Measurements from ENCODE around the gene NBAS. TPM values are rescaled to one million over a fixed set of nuclear protein-coding genes. Genes with fewer than 3 reads are reported as not detected.

The NBAS gene
- polyA plus RNA-seq, 2 of the 4 experiments (the other 2 are of a cell fraction), result 16.7 to 34.9 TPM

GRCh38 chr2:15609341-15610042, 48.4 kb upstream of the NBAS start:
- Histone ChIP-seq H3K9me3 (no peaks in the 10 kb centered on the region), H3K27ac (no peak overlapping the region), H3K4me1 (no peaks in the 10 kb centered on the region), H3K4me2 (no peak overlapping the region), H3K4me3 (no peak overlapping the region)
- no peak for TF ChIP-seq KDM1A (IDR thresholded peaks at IDR 0.05; ENCODE audit: low read depth)
- no peak for TF ChIP-seq MAX (IDR thresholded peaks at IDR 0.05)
- TF ChIP-seq ELK1 (IDR thresholded peaks at IDR 0.05; ENCODE audit: low read depth, low read length), result no peak
- no peak for TF ChIP-seq PBX3 (IDR thresholded peaks at IDR 0.05)
- no peak for TF ChIP-seq PHF8 (IDR thresholded peaks at IDR 0.05; ENCODE audit: borderline replicate concordance, low read depth)
- no peak for TF ChIP-seq FOSB (CRISPR knock-in tag; IDR thresholded peaks at IDR 0.05)
- no peak for TF ChIP-seq REST (IDR thresholded peaks at IDR 0.05)
- no peak for TF ChIP-seq JUNB (IDR thresholded peaks at IDR 0.05)
- TF ChIP-seq TFCP2L1 (CRISPR knock-in tag; IDR thresholded peaks at IDR 0.05), result no peak
- no peak for TF ChIP-seq HMGXB4 (CRISPR knock-in tag; IDR thresholded peaks at IDR 0.05; ENCODE audit: borderline replicate concordance)
- no peak for TF ChIP-seq CHD2 (IDR thresholded peaks at IDR 0.05; ENCODE audit: low read length, partially characterized antibody)
- TF ChIP-seq MYC (IDR thresholded peaks at IDR 0.05; ENCODE audit: borderline replicate concordance, low read length), result no peak
- TF ChIP-seq ZC3H11A (IDR thresholded peaks at IDR 0.05), result no peak
- no peak for TF ChIP-seq E2F6 (IDR thresholded peaks at IDR 0.05; ENCODE audit: borderline replicate concordance, low read depth)
- TF ChIP-seq HDAC2 (IDR thresholded peaks at IDR 0.05), result no peak
- no peak for FAIRE-seq
- ChIA-PET POLR2A (no interaction called here), CTCF (interaction anchor here (1.1 to 1.6 kb wide), 4 partner anchors 16 to 32 kb away, joined by 3 to 6 read pairs (median 3); no protein-coding TSS in a partner anchor)
- WGBS (ENCODE audit: missing lambda C conversion rate), result 98% methylated on average over 1 of the region's 1 CpG
- no peak for ATAC-seq
- no peak for DNase-seq (ENCODE audit: low read depth in 1 of 2, low spot score in 1 of 2)

- POLR2A ChIA-PET, result no interaction called here
- TF ChIP-seq CEBPB (IDR thresholded peaks at IDR 0.05) (0 out of 4 replicates have a peak, but pooled peaks of 1 of the 2 experiments have one; percentile 29), POLR2AphosphoS2 (conservative IDR thresholded peaks at IDR 0.05; ENCODE audit: low read length) (no peak)
- DNase-seq (ENCODE audit: low read depth in 1 of 2, low spot score in 1 of 2) (no peak), FAIRE-seq (no peak), ATAC-seq (no peak)
- WGBS (ENCODE audit: missing lambda C conversion rate), result 95% methylated on average over 4 of the region's 4 CpGs
- no peaks in the 10 kb centered on the region for H3K4me1 ChIP-seq
- no peak overlapping the region for H3K27ac ChIP-seq
- CTCF ChIA-PET, result interaction anchor here (0.6 to 1.6 kb wide), 2 partner anchors 31 to 435 kb away, joined by 3 to 6 read pairs; no protein-coding TSS in a partner anchor
- H3K4me2 ChIP-seq, result no peak overlapping the region
- H3K9me3 ChIP-seq, result no peaks in the 10 kb centered on the region
- H3K4me3 ChIP-seq, result no peak overlapping the region
Observed at GRCh38 chr2:15608392-15608761, 47.2 kb upstream of the NBAS start.

Data from A549 (cell line).